Hepatocyte (in vitro differentiated cells): ENCODE measurements around the gene TP53I13.

Source experiments
- EZH2 ChIP-seq: fragments of 200-600 bp; sonication (generic); IDR thresholded peaks from 2 replicates; pipeline ENCODE4 v1.6.1; 2016; ENCODE audit warnings: antibody characterized with exemption, mild to moderate bottlenecking, borderline replicate concordance
- EZH2phosphoT487 ChIP-seq: fragments of 200-600 bp; sonication (generic); IDR thresholded peaks from one replicate; pipeline ENCODE4 v1.6.1; 2018; ENCODE audit warnings: antibody characterized with exemption, mild to moderate bottlenecking, low read depth, moderate library complexity; ENCODE audit not compliant: unreplicated experiment, severe bottlenecking
- TF ChIP-seq, protein P1 (sequence below): fragments of 200-600 bp; sonication (generic); IDR thresholded peaks from 2 replicates; pipeline ENCODE4 v1.5.1; 2016; ENCODE audit warnings: antibody characterized with exemption, mild to moderate bottlenecking; ENCODE audit not compliant: poor library complexity

DNA sequence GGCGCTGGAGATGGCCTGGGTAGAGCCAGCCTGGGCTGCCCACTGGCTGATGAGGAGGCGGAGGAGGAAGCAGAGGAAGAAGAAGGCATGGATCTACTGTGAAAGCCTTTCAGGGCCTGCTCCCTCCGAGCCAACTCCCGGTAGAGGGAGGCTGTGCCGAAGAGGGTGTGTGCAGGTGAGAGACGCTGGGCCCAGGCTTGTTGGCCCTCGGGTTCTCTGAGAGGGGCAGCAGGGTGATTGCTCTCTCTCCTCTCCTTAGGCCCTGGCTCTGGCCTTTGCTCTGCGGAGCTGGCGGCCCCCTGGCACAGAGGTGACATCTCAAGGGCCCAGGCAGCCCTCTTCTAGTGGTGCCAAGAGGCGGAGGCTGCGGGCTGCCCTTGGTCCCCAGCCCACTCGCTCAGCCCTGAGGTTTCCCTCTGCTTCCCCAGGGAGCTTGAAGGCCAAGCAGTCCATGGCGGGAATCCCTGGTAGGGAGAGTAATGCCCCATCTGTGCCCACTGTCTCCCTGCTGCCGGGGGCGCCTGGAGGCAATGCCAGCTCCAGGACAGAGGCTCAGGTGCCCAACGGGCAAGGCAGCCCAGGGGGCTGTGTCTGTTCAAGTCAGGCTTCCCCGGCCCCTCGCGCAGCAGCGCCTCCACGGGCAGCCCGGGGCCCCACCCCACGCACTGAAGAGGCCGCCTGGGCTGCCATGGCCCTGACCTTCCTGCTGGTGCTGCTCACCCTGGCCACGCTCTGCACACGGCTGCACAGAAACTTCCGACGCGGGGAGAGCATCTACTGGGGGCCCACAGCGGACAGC is 3.6 kb downstream of the TP53I13 start:
- TF ChIP-seq, protein P1, sequence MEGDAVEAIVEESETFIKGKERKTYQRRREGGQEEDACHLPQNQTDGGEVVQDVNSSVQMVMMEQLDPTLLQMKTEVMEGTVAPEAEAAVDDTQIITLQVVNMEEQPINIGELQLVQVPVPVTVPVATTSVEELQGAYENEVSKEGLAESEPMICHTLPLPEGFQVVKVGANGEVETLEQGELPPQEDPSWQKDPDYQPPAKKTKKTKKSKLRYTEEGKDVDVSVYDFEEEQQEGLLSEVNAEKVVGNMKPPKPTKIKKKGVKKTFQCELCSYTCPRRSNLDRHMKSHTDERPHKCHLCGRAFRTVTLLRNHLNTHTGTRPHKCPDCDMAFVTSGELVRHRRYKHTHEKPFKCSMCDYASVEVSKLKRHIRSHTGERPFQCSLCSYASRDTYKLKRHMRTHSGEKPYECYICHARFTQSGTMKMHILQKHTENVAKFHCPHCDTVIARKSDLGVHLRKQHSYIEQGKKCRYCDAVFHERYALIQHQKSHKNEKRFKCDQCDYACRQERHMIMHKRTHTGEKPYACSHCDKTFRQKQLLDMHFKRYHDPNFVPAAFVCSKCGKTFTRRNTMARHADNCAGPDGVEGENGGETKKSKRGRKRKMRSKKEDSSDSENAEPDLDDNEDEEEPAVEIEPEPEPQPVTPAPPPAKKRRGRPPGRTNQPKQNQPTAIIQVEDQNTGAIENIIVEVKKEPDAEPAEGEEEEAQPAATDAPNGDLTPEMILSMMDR = no peak
- TF ChIP-seq EZH2 (no peak), EZH2phosphoT487 (no peak)
